ENCODE results near the gene MGLL. TPM values are rescaled to one million over a fixed set of nuclear protein-coding genes. Genes with fewer than 3 reads are reported as not detected.
A peak's percentile ranks its signal among the peaks of the same experiment; 100 is the strongest.
"Not testable (repeated sequence)": the region's sequence is repeated elsewhere in the genome, so short reads cannot be mapped to it uniquely, and the experiment has no call there.

Gene MGLL
- total RNA-seq, 1 donor from 2014 or later = 27.3 TPM

GRCh38 chr3:127656906-127657305, 165.4 kb downstream of the MGLL start:
- Mint-ChIP-seq H3K27ac (ENCODE audit: unreplicated experiment) (no peak overlapping the region), H3K27me3 (ENCODE audit: low read depth, unreplicated experiment) (peaks cover 6% of the 10 kb centered on the region), H3K4me3 (ENCODE audit: unreplicated experiment) (no peak overlapping the region), H3K36me3 (ENCODE audit: low read depth, unreplicated experiment) (no peaks in the 10 kb centered on the region), H3K9me3 (ENCODE audit: unreplicated experiment) (no peaks in the 10 kb centered on the region), H3K4me1 (ENCODE audit: low read depth, unreplicated experiment) (peaks cover 15% of the 10 kb centered on the region)
- no peak for FAIRE-seq
- Histone ChIP-seq H3K79me2 (ENCODE audit: insufficient read depth, low read length) (no peaks in the 10 kb centered on the region), H3K9me3 (ENCODE audit: insufficient read depth, low read depth, low read length) (no peaks in the 10 kb centered on the region), H4K20me1 (ENCODE audit: insufficient read depth, low read length) (no peaks in the 10 kb centered on the region), H3K36me3 (ENCODE audit: insufficient read depth, low read length) (no peaks in the 10 kb centered on the region), H3K4me1 (ENCODE audit: insufficient read depth, low read length) (peaks cover 5% of the 10 kb centered on the region), H3K4me2 (ENCODE audit: low read length) (no peak overlapping the region), H3K27me3 (ENCODE audit: insufficient read depth, low read length) (no peaks in the 10 kb centered on the region), H3K27ac (ENCODE audit: low read depth, low read length) (no peak overlapping the region), H2AFZ (ENCODE audit: low read depth, low read length) (no peak overlapping the region), H3K4me3 (ENCODE audit: insufficient read depth, low read depth, low read length) (no peak overlapping the region), H3K9ac (ENCODE audit: low read length) (no peak overlapping the region)
- no peak for DNase-seq (ENCODE audit: low read depth)
- TF ChIP-seq EZH2 (IDR thresholded peaks at IDR 0.05; ENCODE audit: insufficient read depth, low read length) = no peak
- TF ChIP-seq, protein P1, sequence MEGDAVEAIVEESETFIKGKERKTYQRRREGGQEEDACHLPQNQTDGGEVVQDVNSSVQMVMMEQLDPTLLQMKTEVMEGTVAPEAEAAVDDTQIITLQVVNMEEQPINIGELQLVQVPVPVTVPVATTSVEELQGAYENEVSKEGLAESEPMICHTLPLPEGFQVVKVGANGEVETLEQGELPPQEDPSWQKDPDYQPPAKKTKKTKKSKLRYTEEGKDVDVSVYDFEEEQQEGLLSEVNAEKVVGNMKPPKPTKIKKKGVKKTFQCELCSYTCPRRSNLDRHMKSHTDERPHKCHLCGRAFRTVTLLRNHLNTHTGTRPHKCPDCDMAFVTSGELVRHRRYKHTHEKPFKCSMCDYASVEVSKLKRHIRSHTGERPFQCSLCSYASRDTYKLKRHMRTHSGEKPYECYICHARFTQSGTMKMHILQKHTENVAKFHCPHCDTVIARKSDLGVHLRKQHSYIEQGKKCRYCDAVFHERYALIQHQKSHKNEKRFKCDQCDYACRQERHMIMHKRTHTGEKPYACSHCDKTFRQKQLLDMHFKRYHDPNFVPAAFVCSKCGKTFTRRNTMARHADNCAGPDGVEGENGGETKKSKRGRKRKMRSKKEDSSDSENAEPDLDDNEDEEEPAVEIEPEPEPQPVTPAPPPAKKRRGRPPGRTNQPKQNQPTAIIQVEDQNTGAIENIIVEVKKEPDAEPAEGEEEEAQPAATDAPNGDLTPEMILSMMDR (IDR thresholded peaks at IDR 0.05; ENCODE audit: insufficient read depth, low read depth, low read length) = no peak

DNA sequence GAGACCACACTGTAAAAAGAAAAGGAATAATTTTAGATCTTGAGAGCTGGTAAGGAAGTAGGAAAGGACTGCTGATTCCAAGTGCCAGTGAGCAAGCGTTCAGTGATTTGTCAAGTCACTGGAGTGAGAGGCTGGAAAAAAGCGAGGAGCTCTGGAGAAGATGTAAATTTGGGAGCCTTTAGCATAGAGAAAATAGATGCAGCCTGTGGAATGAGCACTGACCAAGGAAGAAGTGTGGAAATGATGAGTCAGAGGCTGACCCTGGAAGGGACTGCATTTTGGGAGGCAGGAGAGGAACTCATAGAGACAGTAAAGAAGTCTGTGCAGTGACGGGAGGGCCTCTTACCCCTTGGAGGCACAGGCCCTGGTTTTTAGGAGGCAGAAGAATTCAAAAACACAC, 166.7 kb downstream of the MGLL start:
- FAIRE-seq (peak; percentile 50), DNase-seq (ENCODE audit: low read depth) (peak; percentile 62)
- H3K9me3 ChIP-seq (ENCODE audit: insufficient read depth, low read depth, low read length) = no peaks in the 10 kb centered on the region
- H3K79me2 ChIP-seq (ENCODE audit: insufficient read depth, low read length) = no peaks in the 10 kb centered on the region
- no peaks in the 10 kb centered on the region for H4K20me1 ChIP-seq (ENCODE audit: insufficient read depth, low read length)
- H3K27ac Mint-ChIP-seq (ENCODE audit: unreplicated experiment) = peak overlapping the region; percentile 0
- H3K27me3 Mint-ChIP-seq (ENCODE audit: low read depth, unreplicated experiment) = peaks cover 4% of the 10 kb centered on the region
- H3K4me1 ChIP-seq (ENCODE audit: insufficient read depth, low read length) = peaks cover 5% of the 10 kb centered on the region
- H3K4me3 ChIP-seq (ENCODE audit: insufficient read depth, low read depth, low read length) = no peak overlapping the region
- H3K27me3 ChIP-seq (ENCODE audit: insufficient read depth, low read length) = no peaks in the 10 kb centered on the region
- H3K4me2 ChIP-seq (ENCODE audit: low read length) = no peak overlapping the region
- no peaks in the 10 kb centered on the region for H3K36me3 ChIP-seq (ENCODE audit: insufficient read depth, low read length)
- H3K36me3 Mint-ChIP-seq (ENCODE audit: low read depth, unreplicated experiment) = no peaks in the 10 kb centered on the region
- no peak overlapping the region for H3K27ac ChIP-seq (ENCODE audit: low read depth, low read length)
- no peaks in the 10 kb centered on the region for H3K9me3 Mint-ChIP-seq (ENCODE audit: unreplicated experiment)
- no peak overlapping the region for H2AFZ ChIP-seq (ENCODE audit: low read depth, low read length)
- H3K9ac ChIP-seq (ENCODE audit: low read length) = no peak overlapping the region
- peaks cover 15% of the 10 kb centered on the region for H3K4me1 Mint-ChIP-seq (ENCODE audit: low read depth, unreplicated experiment)
- TF ChIP-seq, protein P1 (IDR thresholded peaks at IDR 0.05; ENCODE audit: insufficient read depth, low read depth, low read length) = no peak
- no peak for TF ChIP-seq EZH2 (IDR thresholded peaks at IDR 0.05; ENCODE audit: insufficient read depth, low read length)
- no peak overlapping the region for H3K4me3 Mint-ChIP-seq (ENCODE audit: unreplicated experiment)

DNA sequence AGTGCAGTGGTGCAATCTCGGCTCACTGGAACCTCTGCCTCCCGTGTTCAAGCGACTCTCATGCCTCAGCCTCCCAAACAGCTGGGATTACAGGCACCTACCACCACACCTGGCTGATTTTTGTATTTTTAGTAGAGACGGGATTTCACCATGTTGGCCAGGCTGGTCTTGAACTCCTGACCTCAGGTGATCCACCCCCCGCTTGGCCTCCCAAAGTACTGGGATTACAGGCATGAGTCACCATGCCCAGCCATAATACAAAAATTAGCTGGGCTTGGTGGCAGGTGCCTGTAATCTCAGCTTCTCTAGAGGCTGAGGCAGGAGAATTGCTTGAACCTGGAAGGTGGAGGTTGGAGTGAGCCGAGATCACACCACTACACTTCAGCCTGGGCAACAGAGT, 167.3 kb downstream of the MGLL start:
- not testable (repeated sequence) for H3K9me3 ChIP-seq (ENCODE audit: insufficient read depth, low read depth, low read length); H3K36me3 ChIP-seq (ENCODE audit: insufficient read depth, low read length); H3K4me3 Mint-ChIP-seq (ENCODE audit: unreplicated experiment); H3K9me3 Mint-ChIP-seq (ENCODE audit: unreplicated experiment); H3K27ac ChIP-seq (ENCODE audit: low read depth, low read length); H3K27ac Mint-ChIP-seq (ENCODE audit: unreplicated experiment); H2AFZ ChIP-seq (ENCODE audit: low read depth, low read length); H3K27me3 ChIP-seq (ENCODE audit: insufficient read depth, low read length); H3K36me3 Mint-ChIP-seq (ENCODE audit: low read depth, unreplicated experiment); H3K79me2 ChIP-seq (ENCODE audit: insufficient read depth, low read length); H4K20me1 ChIP-seq (ENCODE audit: insufficient read depth, low read length); H3K4me1 ChIP-seq (ENCODE audit: insufficient read depth, low read length); DNase-seq (ENCODE audit: low read depth); H3K9ac ChIP-seq (ENCODE audit: low read length); FAIRE-seq; H3K4me3 ChIP-seq (ENCODE audit: insufficient read depth, low read depth, low read length); H3K4me2 ChIP-seq (ENCODE audit: low read length); H3K27me3 Mint-ChIP-seq (ENCODE audit: low read depth, unreplicated experiment)
- H3K4me1 Mint-ChIP-seq (ENCODE audit: low read depth, unreplicated experiment) = peaks cover 15% of the 10 kb centered on the region
